Cardiac fibroblast (primary cell): Measurements from ENCODE around the gene KDM5A.

Source experiments
- DNase-seq, 2 donors: peaks; one replicate each; pipeline versions ENCODE4 v3.0.0 to v3.0.0-alpha.2; 2010; ENCODE audit warnings: low read depth in 2 of 2
- H3K4me3 ChIP-seq, 2 donors: replicated peaks in 1 of 2; 1 replicate in 1 of 2; 2 replicates in 1 of 2; pipeline ENCODE4 v1.5.1; 2011; ENCODE audit warnings: low read depth in 2 of 2, low read length in 2 of 2, mild to moderate bottlenecking in 2 of 2, moderate library complexity in 1 of 2
- TF ChIP-seq, protein P1 (sequence below): IDR thresholded peaks from one replicate; pipeline ENCODE4 v1.5.1; 2011; ENCODE audit warnings: low read depth, mild to moderate bottlenecking, low read length, inconsistent platforms

The KDM5A gene

DNA sequence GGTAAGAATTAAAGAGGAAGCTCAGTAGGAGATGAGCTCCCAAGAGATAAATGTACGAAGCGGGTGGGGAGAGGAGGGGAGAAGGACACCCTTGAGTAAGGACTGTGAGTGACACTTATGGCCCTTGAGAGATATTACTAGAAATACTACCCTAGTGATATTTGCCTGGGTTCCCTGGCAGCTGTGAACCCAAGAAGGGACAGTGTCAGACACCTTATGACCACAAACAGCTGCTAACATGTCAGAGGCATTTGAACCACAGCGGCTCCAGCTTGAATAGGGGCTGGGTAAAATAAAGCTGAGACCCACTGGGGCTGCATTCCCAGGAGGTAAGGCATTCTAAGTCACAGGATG lies 155.5 kb downstream of the KDM5A start:
- no peak overlapping the region for H3K4me3 ChIP-seq
- DNase-seq: no peak
- TF ChIP-seq, protein P1, sequence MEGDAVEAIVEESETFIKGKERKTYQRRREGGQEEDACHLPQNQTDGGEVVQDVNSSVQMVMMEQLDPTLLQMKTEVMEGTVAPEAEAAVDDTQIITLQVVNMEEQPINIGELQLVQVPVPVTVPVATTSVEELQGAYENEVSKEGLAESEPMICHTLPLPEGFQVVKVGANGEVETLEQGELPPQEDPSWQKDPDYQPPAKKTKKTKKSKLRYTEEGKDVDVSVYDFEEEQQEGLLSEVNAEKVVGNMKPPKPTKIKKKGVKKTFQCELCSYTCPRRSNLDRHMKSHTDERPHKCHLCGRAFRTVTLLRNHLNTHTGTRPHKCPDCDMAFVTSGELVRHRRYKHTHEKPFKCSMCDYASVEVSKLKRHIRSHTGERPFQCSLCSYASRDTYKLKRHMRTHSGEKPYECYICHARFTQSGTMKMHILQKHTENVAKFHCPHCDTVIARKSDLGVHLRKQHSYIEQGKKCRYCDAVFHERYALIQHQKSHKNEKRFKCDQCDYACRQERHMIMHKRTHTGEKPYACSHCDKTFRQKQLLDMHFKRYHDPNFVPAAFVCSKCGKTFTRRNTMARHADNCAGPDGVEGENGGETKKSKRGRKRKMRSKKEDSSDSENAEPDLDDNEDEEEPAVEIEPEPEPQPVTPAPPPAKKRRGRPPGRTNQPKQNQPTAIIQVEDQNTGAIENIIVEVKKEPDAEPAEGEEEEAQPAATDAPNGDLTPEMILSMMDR: no peak

DNA sequence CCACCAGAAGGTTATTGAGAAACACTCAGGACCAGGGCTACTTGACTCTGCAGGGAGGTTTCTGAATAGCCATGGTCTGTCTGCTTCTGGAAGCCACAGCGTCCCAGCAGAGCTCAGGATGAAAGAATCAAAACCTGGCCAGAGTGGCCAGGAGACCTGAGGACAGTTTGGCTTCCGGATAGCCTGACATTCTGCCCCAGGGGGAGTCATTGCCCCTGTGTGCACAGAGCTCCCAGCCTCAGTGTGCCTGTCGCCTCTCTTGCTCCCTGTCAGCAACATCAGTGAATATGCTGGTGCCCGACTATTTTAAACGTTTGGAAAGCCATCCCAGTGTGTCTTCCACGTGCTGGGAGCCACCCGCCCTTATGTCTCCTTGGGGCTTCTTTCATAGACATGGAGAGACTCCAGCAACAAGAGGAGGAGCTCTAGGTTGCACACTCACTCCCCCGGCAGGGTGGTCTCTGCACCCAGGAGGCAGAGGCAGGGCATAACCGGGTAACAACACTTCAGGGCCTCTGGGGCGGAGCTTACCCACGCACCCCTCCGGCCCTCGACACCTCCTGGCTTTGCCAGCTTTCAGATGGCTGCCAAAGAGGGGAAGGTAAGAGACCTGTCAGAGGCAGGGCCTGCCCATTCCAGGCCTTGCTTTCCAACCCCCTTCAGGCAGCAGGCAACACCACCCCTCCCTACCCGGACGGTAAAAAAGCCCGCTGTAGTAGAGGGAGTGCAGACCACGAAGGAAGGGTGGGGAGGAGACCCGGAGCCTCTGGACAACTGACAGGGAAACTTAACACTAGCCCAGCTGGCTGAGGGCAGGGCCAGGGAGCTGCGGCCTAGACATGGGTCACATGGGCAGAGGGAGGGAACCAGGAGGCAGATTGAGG lies 156.1 kb downstream of the KDM5A start:
- TF ChIP-seq, protein P1: no peak
- no peak overlapping the region for H3K4me3 ChIP-seq
- DNase-seq: no peak

DNA sequence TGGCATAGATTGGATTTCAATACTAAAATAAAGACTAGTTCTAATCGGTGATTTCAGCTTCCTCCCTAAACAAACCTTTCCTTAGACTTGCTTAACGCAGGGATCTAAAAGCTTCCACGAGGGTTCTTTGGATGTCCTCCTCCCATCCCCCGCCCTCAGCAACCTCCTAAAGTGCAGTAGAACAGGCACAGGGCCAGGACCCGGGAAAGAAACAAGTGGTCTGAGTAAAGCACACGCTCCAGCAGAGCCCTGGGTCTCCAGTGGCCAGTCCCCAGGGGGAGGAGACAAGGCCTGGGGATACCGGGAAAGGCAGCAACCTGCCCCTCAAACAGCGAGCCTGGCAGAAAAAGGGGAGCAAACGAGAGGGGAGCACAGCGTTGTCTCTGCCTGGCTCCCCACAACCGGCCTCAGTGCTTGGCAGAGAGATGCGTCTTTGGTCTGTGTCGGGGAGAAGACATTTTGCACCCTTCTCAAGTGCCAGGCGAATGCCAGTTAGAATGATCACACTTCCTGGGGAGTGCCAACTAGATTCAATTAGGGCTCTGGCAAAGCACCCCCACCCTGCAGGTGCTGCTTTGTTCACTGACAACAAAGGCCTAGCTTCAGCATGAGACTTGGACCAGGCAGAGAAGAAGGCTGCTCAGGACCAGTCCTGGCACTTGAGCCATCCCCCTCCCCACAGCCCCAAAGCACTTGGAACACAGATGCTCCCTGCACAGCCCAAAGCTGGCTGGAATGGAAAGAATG lies 158.0 kb downstream of the KDM5A start:
- TF ChIP-seq, protein P1: no peak
- DNase-seq: no peak
- no peak overlapping the region for H3K4me3 ChIP-seq
